Right forelimb (tissue), 1 donor: Measurements from ENCODE around the gene SCGB2B2.
A peak's percentile ranks its signal among the peaks of the same experiment; 100 is the strongest.
"Not testable (repeated sequence)": the region's sequence is repeated elsewhere in the genome, so short reads cannot be mapped to it uniquely, and the experiment has no call there.

ENCODE experiments used
- DNase-seq: peaks from one replicate; pipeline ENCODE4 v3.0.0-alpha.2; 2018

Gene SCGB2B2

DNA sequence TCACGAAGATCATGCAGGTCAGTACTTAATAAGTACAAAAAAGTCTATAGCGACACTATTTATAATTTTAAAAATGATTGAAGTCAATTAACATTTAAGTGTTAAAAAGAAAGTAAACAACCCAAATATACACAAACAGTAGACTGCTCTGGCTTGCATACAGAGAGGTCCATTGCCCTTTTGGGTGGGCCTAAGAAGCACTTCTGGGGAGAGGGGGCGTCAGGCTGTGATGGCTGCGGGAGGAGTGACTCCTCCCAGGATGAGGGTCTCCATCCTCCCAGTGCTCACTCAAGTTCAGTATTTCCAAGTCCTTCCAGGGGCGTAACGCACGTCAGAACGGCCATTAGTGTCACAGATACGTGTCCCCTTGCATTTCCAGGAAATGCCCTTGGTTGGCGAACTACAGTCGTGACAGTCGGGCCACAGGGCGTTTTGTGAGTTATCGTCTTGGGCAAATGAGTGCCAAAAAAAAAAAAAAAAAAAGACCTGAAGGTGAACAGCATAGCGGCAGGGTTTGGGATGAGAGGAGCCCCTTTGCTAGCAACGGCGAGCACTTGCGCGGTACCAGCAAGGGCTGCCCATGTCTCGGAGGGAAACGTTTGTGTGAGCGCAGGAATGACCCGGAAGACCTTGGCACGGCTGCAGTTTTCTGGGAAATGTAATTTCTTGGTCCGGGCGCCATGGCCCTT, at the start of gene SCGB2B2:
TSS of gene SCGB2B2 (minus strand) at position 463 of the 689 bp plus-strand sequence. CDS start 82,596 bp downstream, outside the sequence.
- DNase-seq: no peak

GRCh38 chr19:34725400-34725799, 48.4 kb upstream of the SCGB2B2 start:
- DNase-seq: no peak

GRCh38 chr19:34722353-34722752, 45.4 kb upstream of the SCGB2B2 start:
- DNase-seq: no peak

DNA sequence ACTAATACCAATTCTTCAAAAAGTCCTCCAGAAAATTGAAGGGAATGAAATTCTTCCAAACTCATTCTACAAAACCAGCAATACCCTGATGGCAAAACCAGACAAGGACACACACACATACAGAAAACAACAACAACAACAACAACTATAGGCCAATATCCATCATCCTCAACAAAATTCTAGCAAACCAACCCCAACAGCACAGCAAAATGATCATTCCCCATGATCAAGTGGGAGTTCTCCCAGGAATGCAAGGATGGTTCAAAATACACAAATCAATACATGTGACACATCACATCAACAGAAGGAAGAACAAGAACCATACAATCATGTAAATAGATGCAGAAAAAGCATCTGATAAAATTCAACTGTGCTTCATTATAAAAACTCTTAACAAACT, 38.4 kb upstream of the SCGB2B2 start:
- no peak for DNase-seq

- DNase-seq: no peak
Observed at GRCh38 chr19:34713262-34713637, 36.3 kb upstream of the SCGB2B2 start.

DNA sequence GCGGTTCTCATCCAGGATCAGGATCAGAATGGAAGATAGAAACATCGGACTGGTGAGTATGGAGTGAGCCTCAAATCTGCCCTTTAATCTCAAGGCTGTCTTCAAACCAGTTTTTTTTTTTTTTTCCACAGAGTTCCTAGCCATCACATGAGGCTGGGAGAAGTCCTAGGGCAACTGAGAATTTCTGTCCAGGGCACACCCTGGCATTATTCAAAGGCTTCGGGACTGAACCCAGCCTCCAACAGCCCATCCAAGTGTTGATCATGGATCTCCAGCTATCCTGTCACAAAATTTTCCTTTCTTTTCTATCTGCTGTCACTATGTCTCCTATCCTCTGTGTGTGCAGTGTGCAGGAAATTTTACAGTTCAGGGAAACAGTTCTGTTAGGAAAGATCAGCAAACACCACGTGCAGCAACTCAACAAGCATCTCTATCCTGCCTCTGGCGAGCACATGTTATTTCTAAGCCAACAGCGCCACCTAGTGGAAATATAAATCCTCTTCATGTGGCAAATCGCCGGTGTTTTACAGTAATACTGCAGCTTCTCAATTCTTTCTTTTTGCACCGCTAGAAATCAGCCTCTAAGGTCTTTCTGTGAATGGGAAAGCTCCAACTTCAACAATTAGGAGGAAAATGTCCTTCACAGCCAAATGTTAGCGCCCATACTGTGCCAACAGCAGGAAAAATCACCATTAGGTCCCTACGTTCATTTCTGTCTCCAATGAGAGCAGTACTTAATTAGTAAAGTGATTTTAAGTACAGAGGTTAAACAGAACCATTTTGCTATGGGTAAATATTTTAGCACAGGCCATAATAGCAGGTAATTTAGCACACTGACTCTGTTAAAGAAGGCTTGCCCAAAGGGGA, 35.7 kb upstream of the SCGB2B2 start:
- DNase-seq: no peak

GRCh38 chr19:34711890-34712289, 34.9 kb upstream of the SCGB2B2 start:
- no peak for DNase-seq

DNA sequence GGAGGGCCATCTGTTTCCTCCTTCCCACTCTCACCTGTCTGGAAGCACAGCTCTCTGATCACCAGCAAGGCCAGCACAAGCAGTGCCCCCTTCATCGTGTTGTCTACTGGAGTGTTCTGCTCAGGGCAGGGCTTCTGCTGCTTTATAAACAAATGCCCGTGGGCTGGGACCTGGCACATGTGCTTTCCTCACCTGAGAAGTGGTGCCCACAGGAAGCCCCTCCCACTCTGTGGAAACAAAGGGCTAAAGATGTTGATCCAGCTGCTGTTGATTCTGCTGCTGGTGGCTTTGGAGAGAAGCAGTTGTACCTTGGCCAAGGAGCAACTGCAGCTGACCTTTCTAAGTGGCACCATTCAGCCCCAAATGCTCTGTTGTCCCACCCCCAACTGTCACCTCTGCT, 30.7 kb upstream of the SCGB2B2 start:
- no peak for DNase-seq

DNA sequence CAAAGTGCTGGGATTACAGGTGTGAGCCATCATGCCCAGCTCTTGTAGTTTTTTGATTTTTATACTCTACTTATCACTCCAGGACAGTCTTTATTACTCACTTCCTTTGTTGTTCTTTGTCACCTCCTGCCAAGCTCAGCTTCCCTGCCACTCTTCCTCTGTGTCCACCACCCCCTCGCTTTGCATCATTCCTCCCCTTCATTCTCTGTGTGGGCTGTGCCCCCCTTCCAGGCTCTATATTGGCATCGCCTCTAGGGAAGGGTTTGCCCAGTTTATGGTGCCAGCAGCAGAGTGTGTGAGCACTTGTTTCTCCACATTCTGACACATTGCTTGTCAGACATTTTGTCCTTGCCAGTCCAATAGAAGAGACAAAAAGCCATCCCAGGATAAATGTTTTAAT, 15.6 kb upstream of the SCGB2B2 start:
- DNase-seq: no peak

DNA sequence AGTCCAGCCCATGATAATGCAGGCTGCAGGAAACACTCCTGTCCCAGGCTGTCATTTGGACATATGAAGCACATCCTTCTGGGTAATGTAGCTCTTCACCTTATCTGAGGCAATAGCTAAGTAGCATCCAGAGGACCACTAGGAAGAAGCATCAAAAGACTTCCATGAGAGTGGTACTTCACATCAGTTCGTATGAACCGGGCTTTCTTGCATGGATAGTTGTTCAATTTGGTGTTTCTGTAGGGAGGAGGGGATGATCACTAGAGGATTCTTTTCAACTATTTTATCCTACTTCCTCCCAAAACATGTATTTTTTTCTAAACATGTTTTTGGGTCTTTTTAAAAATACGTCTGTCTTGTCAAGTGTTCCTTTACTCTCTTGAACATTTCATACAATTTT, 13.4 kb upstream of the SCGB2B2 start:
- DNase-seq: no peak

DNA sequence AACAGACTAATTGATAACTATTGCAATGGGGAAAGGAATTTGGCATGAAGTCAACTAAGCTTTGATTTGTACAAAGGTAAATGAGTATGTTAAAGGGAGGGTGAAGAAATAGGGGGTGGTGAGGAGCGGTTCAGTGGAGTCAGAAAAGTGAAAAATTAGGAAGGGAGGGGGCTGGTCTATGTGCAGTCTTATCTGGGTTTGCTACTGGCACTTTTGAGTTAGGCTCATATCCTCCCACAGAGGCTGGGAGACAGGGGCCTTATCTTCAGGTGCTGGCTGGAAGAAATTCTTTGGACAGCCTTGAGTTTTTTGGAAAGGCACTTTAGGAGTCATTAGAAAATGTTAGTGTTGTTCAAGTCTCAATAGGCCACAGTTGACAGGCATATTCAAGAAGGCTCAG, 11.6 kb upstream of the SCGB2B2 start:
- no peak for DNase-seq

- no peak for DNase-seq
Observed at GRCh38 chr19:34687348-34687747, 10.4 kb upstream of the SCGB2B2 start.

- DNase-seq: no peak
Observed at GRCh38 chr19:34686455-34686854, 9.5 kb upstream of the SCGB2B2 start.

DNA sequence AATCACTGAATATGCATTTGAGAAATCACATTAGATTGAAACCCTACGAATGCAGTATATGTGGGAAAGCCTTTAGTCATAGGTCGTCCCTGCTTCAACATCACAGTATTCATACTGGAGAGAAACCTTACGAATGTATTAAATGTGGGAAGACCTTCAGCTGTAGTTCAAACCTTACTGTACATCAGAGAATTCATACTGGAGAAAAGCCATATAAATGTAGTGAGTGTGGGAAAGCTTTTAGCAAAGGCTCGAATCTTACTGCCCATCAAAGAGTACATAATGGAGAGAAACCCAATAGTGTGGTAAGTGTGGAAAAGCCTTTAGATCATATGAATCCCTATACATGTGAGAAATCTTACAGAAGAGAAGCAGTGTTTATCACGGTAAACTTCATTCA, 8.3 kb upstream of the SCGB2B2 start:
- DNase-seq: not testable (repeated sequence)

DNA sequence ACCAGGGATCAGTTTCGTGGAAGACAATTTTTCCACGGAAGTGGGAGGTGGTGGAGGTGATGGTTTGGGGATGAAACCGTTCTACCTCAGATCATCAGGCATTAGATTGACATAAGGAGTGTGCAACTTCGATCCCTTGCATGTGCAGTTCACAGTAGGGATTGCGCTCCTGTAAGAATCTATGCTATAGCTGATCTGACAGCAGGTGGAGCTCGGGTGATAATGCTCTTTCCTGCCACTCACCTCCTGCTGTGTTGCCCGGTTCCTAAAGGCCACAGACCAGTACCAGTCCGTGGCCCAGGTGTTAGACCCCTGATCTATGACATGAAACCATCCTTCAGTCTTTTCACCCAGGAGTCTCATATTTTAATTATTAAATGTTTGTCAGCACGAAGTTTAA, 4.5 kb upstream of the SCGB2B2 start:
- no peak for DNase-seq

- no peak for DNase-seq
Observed at GRCh38 chr19:34678421-34678820, 1.5 kb upstream of the SCGB2B2 start.

- no peak for DNase-seq
Observed at GRCh38 chr19:34678085-34678412, 1.1 kb upstream of the SCGB2B2 start.

- peak; percentile 98 for DNase-seq
Observed at GRCh38 chr19:34677386-34678084, 576 bp upstream of the SCGB2B2 start, which contains the start of gene ZNF302. ZNF302 (plus strand) TSS chr19:34677678; CDS start chr19:34678805, 1,127 bp downstream.

DNA sequence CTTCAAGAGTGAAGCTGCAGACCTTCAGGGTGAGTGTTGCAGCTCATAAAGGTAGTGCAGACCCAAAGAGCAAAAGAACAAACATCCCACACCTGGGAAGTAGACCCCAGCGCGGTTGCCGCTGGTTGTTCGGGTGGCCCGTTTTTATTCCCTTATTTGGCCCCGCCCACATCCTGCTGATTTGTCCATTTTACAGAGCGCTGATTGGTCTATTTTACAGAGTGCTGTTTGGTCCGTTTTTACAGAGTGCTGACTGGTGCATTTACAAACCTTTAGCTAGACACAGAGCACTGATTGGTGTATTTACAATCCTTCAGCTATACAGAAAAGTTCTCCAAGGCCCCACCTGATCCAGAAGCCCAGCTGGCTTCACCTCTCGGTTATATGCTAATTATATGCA, 1.0 kb downstream of the SCGB2B2 start:
- DNase-seq: no peak

DNA sequence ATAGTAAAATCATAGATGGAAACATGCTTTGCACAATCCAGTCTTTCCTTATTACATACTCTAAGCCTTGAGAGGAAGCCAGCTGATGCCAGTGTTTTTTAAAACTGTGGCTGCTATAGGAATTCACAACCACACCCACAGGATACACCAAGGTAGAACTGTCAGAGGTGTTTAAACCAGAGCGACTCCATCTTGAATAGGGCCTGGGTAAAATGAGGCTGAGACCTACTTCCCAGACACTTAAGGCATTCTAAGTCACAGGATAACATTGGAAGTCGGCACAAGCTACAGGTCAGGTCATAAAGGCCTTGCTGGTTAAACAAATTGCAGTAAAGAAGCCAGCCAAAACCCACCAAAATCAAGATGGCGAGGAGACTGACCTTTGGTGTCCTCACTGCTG, 1.7 kb downstream of the SCGB2B2 start:
- DNase-seq: no peak

DNA sequence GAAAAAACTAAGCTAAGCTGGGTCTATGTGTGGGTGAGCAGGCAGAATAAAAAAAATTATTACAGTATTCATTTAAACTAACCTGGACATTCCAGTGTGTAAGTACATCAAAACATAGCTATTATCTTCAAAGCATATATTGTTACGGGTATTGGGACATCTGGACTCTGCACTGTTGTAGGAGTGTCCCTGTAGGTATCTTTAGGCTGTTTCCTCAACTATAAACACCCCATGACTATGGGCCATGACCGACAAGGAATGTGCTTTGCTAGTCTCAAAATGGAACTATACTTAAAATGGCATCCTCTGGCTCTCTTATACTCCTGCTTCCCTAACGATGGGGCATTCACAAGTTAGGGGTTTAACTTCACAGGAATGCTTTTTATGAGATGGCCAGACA, 3.4 kb downstream of the SCGB2B2 start:
- no peak for DNase-seq

DNA sequence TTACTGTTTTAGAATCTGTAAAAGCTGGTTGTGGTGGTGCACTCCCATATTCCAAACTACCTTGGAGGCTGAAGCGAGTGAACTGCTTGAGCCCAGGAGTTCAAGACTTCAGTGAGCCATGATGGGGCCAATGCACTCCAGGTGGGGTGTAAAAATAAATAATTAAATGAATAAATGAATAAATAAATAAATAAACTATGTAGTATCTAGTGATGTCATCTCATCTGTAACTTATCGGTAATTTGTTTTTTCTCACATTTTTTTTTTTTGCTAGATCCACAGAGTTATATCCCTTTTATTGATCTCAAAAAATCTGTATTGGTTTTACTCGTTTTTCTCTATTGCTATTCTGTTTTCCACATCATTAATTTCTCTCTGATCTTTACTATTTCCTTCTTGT, 5.0 kb downstream of the SCGB2B2 start:
- DNase-seq: no peak

DNA sequence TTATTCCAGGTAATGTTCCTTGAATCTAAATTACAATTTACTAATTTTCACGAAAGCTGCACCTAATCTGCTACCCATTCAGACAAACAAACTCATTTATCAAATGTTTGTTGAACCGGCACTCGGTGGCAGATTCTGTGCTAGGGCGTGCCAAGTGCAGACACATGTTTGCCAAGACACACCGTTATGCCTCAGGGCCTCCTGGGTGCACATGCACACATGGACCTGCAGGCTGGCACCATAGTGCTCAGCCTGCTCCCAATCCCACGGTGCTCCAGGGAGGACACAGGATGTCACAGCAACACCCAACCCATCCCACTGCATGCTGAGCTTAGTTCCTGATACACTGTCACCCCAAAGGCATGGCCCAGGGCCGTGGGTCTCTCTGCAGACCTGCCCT, 7.7 kb downstream of the SCGB2B2 start:
- DNase-seq: no peak

DNA sequence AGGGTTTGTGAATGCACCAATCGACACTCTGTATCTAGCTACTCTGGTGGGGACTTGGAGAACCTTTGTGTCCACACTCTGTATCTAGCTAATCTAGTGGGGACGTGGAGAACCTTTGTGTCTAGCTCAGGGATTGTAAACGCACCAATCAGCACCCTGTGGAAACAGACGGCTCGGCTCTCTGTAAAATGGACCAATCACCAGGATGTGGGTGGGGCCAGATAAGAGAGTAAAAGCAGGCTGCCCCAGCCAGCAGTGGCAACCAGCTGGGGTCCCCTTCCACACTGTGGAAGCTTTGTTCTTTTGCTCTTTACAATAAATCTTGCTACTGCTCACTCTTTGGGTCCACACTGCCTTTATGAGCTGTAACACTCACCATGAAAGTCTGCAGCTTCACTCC, 8.3 kb downstream of the SCGB2B2 start:
- DNase-seq: not testable (repeated sequence)
